UCSD-AML1 (cell line): ENCODE data around the gene GEMIN4.
"Not testable (repeated sequence)": the region's sequence is repeated elsewhere in the genome, so short reads cannot be mapped to it uniquely, and the experiment has no call there.

Experiments
- DNase-seq: peaks from one replicate; lab custom pipeline; 2025; ENCODE audit not compliant: unreplicated experiment; lab: John Stamatoyannopoulos, UW

Gene GEMIN4

DNA sequence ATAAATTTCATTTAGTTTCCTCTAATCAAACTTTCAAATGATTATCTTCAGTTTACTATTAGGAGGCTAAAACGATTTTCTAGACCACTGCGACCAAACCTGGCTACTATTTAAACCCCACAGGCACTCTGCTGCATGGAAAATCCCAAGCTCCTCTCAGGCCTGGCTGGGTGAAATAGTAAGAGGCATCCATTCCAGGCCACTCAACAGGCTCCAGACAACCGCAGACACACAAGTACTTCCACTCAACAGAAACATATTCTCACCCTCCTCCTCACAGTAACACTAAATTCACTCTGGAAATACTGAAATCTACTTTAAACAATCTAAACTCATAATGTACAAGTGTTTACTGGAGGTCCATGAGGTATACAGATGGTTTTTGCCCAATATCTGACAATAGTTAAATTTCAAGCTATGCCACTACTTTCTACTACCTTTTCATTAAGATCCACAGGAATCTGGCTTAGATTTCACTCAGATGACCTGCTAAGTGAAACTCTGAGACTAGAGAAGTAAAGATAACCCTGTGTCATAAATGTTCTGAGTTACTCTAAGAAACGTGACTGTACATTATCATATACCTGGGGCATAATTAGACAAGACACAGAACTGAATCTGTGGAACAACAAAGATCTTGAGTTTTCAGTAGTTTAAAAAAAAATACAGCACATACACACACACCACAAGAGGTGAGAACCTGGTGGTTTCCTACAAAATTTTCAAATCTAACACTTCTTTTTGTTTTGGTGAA is 47.8 kb downstream of the GEMIN4 start:
- no peak for DNase-seq

DNA sequence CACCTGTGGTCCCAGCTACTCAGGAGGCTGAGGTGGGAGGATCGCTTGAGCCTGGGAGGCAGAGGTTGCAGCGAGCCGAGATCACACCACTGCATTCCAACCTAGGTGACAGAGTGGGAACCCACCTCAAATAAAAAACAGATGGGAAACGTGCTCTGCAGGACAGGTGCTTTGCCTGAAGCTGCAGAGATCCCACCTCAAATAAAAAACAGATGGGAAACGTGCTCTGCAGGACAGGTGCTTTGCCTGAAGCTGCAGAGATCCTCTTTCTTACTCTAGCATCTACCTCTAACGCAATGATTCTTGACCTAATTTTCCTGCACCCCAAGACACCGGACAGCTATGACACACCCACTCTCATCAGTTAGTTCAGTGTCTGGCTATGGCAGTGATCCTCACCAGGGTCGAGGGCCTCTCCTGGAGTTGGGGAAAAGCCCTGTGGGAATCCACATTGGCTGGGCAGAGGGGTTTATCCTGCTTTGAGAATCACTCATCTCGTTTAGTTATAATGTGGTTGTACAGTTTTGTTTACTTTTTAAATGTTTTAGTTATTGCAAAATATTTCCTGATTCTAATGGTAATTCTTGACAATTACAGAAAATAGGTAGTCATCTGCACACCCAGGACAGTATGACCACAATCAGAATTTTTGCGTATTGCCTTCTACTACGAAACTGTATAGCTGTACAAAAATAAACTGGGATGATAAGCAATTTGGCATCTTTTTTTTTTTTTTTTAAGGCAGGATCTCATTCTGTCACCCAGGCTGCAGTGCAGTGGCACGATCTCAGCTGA is 48.8 kb downstream of the GEMIN4 start:
- DNase-seq = no peak

DNA sequence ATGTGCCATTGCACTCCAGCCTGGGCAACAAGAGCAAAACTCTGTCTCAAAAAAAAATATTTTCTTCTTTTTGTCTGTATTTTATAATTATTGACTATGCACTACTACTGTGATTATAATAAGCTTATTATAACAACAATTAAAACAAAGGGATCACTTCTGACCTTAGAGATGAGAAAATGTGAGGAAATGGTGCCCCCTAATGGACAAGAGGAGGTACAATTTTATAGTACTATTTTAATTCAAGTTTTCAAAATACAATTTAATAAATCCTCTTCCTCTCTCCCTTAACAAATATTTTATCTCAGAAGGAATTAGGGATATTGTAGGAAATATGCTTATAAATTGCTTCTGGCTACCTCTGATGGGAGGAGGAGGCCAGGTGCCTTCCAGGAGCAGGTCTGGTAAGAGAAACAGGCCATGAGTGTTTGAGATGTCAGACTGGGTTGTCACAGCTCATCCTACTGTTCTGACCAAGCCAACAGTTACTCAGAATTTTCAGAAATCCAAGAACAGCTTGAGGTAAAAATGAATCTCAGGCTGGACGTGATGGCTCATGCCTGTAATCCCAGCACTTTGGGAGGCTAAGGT is 51.5 kb downstream of the GEMIN4 start:
- DNase-seq = no peak

DNA sequence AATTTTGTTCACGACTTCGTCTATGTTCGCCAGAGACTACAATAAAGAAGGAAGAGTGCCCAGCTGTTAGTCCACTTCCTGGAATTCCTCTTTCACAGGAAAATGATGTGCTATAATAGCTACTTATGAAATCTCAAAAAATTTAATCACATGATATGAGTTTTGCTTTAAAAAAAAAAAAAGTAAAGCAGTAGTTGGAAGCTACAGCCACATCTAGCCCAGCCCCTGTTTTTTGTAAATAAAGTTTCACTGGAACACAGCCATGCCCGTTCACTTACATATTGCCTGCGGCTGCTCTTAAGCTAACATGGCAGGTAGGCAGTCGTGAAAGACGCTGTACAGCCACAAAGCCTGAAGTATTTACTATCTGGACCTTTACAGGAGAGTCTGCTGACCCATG is 52.7 kb downstream of the GEMIN4 start:
- DNase-seq = no peak

DNA sequence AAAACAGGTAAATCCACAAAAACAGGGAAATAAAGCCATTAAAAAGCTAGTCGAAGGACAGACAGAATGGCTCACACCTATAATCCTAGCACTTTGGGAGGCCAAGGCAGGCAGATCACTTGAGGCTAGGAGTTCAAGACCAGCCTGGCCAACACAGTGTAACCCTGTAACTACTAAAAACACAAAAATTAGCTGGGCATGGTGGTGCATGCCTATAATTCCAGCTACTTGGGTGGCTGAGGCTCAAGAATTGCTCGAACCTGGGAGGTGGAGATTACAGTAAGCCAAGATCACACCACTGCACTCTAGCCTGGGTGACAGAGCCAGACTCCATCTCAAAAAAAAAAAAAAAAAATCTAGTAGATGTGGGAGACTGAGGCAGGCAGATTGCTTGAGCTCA is 54.0 kb downstream of the GEMIN4 start:
- DNase-seq = not testable (repeated sequence)

DNA sequence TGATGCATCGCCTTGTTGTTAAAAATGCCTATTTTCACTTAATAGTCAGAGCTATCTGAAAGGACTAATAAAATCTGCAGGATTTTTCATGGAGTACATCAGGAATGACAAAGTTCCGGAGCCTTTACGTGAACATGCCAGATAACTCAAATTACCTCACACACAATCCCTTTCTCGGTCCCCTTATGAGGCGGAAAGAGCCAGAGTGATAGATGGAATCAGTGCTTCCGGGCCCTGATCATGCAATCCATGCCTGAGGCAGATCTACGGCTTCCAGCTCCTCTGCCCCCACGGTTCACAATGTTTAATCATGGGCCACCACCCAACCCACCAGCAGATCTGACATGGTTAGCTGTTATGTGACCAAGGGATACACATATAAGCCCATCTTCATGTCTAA is 54.4 kb downstream of the GEMIN4 start:
- no peak for DNase-seq

DNA sequence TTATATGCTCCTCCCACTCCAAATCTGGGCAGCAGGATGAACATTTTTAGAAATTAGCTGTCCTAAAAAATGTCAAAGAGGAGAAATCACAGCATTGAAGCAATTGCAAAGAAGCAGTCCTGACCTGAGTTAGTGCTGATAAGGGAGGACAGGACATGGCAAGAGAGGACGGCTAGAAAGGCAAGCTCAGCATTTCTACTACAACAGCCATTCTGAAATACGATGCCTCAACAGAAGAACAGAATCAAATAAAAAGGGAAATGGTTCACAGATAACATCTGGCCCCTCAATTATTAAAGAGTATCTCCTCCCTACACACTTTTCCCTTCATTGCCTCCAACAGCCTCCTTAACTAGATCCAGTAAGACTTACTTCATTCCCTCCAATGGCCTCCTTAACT is 55.7 kb downstream of the GEMIN4 start:
- no peak for DNase-seq
